HG03139 (cell line): Measurements from ENCODE around the gene RGMB.

Experiments
- ATAC-seq: cut with Tn5 transposase; IDR thresholded peaks from one replicate; pipeline ENCODE4 v1.9.1; 2021; ENCODE audit not compliant: unreplicated experiment

RGMB gene

DNA sequence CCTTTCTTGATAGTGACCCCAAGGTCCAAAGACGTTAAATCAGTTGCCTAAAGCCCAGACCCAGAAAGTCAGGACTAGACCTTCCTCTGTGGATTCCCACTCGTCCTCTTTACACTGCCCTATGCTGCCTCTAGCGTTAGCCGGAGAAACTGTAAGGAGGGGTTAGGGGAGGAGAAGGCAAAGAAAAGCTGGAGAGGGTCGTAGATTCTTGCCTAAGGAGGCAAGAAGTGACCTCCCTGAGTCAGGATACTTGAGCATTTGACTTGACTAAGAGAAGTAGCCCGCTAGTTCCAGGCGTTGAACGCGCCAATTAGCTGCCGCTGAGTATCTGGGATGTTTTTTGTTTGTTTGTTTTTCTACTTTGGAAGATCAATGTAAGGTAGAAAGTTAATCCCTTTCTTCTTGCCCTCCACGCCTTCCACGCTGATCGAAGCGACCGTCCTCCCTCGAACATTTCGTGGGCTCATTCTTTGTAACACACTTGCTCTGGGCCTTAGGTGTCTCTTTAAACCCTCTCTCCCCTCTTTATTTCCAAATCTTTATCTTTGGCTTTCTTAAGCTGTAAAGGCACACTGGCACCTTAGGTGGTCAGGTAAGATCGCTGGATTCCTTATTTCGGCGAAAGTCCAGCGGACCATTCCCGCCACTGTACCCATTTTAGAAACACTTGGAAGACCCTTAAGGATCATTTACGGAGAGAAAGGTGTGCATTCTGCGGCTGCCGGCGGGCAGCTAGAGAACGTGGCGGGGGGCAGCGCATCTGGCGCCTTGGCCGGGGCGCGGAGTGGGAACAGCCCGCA is 5.1 kb upstream of the RGMB start:
- ATAC-seq, result peak; percentile 40

DNA sequence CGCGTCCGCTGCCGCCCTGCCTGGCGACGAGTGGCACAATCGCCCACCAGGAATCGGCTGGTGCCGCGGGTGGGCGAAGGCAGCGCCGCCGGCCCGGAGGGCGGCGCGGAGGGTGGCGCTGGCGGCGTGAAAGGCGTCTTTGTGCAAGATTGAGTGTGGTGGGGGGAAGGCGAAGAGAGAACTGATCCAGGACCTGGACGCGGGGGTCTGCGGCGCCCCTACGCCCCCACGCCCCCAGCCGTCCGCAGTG is 4.6 kb upstream of the RGMB start:
- no peak for ATAC-seq

DNA sequence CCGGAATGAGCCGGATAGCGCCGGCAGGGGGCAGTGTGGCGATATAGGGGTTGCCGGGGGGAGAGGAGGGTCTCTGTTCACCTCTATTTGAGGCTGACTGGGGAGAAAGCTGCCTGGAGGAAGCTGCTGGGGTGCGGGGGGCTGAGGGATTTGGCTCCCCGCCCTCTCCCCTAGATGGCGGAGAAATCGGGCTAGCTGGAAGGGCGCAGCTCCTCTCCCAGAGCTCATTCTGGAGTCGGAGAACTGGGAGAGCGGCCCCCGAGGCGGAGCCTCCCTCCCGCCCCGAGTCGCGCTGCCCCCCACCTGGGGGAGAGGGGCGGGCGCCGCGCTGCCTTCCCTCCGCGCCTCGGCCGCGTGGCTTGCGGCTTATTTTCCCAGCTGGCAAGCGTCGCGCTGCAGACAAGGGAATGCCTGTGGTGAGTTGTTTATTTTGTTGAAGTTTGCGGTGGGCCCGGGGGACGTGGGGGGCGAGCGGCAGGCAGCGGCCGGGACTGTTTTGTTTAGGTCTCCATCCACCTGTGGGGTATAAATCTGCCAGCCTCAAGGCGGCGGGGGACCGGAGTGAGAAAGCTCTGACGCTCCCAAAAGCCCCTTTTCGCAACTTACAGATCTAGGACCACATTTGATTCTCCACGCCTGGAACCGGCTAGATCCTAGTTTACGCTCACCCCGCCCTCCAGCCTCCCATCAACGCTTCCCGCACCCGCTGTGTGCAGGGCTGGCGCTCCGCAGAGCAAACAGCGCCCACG is 4.1 kb upstream of the RGMB start:
- no peak for ATAC-seq

DNA sequence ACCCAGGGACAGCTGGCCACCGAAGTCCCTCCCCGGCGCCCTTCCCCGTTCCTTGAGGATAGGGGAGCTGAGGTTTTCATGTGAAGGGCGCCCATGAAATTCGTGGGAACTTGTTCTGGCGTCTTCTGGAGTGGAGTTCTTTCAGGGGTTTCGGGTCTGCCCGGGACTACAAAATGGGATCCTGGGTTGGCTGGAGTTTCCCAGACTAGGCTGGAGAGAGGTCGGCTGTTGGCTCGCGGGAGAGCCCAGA is 3.6 kb upstream of the RGMB start:
- ATAC-seq, result no peak

DNA sequence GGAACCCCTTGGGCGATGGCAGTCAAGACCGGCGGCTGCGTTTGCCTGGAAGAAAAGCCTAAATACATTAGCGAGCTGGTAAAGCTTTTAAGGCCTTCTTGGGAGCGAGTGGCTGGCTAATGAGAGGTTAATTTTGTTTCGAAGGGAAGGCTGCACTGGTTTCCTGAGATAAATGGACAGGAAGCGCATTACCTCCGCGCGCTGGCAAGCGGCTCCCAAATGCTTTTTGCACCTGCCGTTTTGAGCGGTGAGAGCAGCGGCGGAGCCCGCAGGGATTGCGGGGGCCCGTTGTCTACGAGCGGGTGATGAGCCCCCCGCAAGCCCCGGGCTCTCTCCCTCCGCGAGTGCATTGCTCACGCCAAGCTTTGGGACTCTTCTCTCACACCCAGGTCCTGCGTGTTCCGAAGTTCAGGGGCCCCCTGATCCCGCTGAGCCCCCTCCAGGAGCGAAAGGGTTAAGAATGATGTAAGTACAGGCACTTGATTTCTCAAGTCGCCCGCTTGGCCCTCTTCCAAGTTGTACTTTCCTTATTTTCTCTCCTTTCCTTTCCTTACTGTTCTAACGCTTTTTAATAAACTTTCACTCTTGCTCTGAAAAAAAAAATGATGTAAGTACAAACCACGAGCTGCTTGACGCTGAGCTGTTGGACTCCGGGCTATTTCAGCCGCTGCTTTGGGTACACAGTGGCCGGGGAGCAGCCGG is 3.1 kb upstream of the RGMB start:
- ATAC-seq, result no peak

GRCh38 chr5:98770911-98771322 is 2.5 kb upstream of the RGMB start:
- no peak for ATAC-seq

- no peak for ATAC-seq
These were observed 1.9 kb upstream of the RGMB start for GRCh38 chr5:98771382-98772109.

- no peak for ATAC-seq
These were observed 849 bp upstream of the RGMB start for GRCh38 chr5:98772415-98773213.

- no peak for ATAC-seq
These were observed 324 bp upstream of the RGMB start for GRCh38 chr5:98773214-98773463.

- peak; percentile 17 for ATAC-seq
These were observed 950 bp downstream of the RGMB start for GRCh38 chr5:98774192-98775033.

DNA sequence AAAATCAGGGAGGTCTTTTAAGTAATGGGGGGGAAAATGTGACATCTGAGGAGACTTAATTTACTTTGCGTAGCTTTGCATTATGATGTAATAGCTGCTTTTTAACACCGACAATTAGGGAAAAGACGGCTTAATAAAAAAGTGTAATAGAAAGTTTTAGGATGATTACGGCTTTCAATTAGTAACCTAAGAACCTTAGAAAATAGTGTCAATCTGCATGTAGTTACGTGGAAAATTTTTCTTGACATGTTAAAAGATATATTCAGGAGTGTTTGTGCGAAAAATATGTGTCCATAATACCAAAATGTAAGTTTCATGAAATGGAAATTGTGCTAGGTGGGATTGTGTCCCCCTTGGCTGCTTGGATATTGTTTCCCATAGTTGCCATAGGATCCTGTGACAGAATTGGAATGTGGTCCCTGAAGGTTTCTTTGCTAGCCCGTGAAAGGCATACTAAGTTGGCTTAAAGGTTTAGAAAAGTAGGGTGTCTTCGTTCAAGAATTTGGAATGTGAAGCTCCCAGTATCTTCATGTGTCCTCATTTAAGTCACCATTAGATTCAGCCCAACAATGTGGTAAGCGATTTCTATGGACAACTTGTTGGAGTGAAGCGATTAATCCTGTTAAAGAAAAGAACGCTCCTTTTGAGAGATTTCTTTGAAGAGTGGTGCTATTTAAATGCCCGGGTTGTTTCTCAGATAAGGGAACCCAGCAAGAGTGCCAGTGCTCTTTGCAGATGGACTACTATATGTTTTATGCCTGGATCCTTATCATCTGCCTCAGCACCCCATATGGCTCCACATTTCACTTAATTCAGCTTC is 2.0 kb downstream of the RGMB start:
- ATAC-seq, result no peak

DNA sequence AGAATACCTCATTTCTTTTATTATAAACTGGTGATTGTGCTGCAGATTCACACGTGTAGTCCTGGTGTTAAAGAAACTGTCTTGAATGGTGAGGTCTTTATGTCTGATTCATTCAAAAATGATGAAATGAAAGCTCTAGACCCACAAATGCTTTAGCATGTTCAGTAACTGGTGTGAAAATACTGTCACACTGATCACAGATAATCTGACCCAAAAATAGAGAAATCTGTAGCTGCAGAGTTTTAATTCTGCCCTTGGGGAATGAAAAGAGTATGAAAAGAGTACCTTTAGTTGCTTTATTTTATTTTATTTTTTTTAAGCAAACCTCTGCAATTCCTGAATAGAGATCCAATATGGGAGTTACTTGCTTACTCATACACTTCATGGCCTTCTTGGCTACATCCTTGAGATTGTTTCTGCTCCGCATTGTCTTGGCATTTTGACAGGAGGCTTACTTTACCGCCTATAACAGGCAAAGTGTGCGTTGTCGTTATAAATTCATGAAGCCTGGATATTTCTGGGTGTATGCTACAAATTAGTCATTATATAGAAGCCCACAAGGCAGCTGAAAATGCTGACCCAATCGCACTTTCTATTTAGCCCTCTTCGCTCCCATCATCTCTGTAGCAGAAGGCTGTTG is 2.7 kb downstream of the RGMB start:
- no peak for ATAC-seq

DNA sequence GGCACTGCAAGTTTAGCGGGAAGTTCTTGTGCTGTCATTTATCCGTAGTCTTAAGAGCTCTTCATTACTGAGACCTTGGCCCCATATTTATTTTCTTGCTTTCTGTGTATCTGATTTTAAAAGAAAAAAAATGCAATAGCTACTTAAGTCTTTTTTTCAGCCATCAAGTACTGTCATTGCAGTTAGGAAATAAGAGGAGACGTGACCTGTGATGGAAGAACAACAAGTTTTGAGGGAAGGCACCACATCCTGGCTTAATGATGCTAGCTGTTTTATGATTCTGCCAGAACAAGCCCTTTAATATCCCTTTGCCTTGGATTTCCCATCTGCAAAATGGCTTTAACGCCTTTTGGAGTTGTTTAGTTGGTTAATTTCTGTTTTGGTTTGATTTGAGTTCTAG is 3.8 kb downstream of the RGMB start:
- no peak for ATAC-seq

DNA sequence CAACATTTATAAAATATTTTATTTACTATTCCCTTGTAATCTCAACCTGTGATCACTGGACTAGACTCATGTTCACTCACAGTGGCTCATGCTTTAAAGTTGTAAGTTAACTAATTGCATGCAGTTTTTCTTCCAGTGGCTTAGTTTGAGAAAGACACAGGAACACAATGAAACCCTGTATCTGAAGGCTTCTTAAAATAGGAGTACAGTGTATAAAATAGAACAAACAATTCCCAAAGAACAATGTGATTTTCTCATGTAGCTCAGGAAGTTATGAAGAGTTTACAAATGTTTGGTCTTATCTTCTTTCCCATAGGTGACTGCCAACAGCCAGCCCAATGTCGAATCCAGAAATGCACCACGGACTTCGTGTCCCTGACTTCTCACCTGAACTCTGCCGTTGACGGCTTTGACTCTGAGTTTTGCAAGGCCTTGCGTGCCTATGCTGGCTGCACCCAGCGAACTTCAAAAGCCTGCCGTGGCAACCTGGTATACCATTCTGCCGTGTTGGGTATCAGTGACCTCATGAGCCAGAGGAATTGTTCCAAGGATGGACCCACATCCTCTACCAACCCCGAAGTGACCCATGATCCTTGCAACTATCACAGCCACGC is 5.9 kb downstream of the RGMB start:
- ATAC-seq, result no peak

DNA sequence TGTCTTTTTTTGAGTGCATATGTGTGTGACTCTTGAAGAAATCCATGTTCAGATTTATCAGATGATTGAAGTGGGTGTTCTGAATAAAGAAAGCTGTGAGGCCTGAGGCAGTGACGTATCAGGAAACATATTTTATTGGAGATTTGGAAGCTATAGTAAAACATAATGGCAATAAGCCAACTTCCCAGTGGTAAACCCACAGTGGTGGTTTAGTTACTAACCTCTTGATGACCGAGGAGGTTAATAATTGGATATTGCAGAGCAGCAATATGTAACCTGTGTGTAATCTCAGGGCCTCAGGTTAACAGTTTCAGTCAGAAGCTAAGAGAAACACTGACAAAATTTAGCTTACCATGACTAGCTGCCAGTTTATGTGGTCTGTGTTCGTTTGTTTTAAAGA is 6.9 kb downstream of the RGMB start:
- ATAC-seq, result peak; percentile 54

DNA sequence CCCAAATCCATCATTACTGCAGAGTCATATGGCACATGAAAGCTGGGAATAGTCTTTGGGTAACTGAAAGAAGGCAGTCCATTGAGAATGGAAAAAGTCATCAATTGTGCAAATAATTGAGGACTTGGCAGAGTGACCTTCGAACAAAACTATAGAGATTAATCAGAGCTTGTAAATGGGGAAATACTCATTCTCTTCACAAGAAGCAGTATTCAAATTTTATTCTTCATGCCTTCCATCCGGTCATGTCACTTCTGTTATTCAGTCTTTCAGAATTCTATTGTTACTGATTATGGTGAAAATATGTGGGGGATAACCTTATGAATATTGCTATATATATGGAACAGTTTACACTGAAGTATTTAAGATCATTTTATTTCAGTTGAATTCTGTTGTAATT is 8.1 kb downstream of the RGMB start:
- ATAC-seq, result no peak

- no peak for ATAC-seq
These were observed 8.5 kb downstream of the RGMB start for GRCh38 chr5:98781964-98782363.

DNA sequence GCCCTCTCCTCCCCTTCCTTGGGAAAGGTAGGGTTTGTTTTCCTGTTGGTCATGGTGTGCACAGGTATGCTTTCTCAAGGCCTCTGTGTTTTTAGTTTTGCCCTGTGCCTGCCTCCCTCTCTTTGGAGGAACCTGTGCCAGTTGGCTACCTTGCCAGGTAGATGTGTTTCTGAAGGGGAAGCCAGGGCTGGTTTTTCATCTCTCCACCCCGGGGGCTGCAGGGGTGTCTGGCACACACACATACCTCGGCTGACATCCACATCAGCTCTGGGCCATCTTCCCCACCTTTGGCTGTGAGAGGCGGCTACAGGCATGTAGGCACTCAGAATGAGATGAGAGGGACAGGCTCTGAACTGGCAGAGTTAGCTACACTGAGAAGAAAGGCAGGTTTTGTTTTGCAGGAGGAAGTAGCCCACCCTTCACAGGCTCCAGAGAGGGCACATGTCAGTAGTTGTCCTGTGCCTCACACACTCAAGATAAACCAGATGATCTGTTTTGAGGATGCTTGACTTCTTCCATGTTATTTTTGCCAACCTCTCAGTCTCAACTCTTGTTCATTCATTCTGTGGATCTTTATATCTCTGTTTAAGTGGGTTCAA is 9.7 kb downstream of the RGMB start:
- no peak for ATAC-seq
